Neural progenitor cell (in vitro differentiated cells): ENCODE measurements around the gene CHRNA4. TPM values are rescaled to one million over a fixed set of nuclear protein-coding genes. Genes with fewer than 3 reads are reported as not detected.
A peak's percentile ranks its signal among the peaks of the same experiment; 100 is the strongest.

ENCODE experiments used
- DNase-seq: peaks from one replicate; pipeline ENCODE4 v3.0.0-alpha.2; 2016; ENCODE audit warnings: low spot score
- H2AFZ ChIP-seq: fragments of 200-600 bp; sonication (generic); replicated peaks from 2 replicates; pipeline ENCODE4 v1.6.1; 2016; ENCODE audit warnings: antibody characterized with exemption
- H3F3A ChIP-seq: fragments of 200-600 bp; sonication (generic); 2 replicates; pipeline ENCODE4 v1.6.1; 2016; ENCODE audit warnings: antibody characterized with exemption, low read depth
- H3K27ac ChIP-seq: fragments of 200-600 bp; sonication (generic); 2 replicates; pipeline ENCODE4 v1.5.1; 2016; ENCODE audit warnings: mild to moderate bottlenecking
- H3K27me3 ChIP-seq: fragments of 200-600 bp; sonication (generic); 2 replicates; pipeline ENCODE4 v1.6.1; 2016; ENCODE audit warnings: mild to moderate bottlenecking, moderate library complexity
- H3K36me3 ChIP-seq: fragments of 200-600 bp; sonication (generic); 2 replicates; pipeline ENCODE4 v1.5.1; 2016
- H3K4me1 ChIP-seq: fragments of 200-600 bp; sonication (generic); 2 replicates; pipeline ENCODE4 v1.6.1; 2016; ENCODE audit warnings: mixed run types
- H3K4me2 ChIP-seq: fragments of 200-600 bp; sonication (generic); 2 replicates; pipeline ENCODE4 v1.6.1; 2016
- H3K4me3 ChIP-seq: fragments of 200-600 bp; sonication (generic); 2 replicates; pipeline ENCODE4 v1.5.1; 2016
- H3K79me2 ChIP-seq: fragments of 200-600 bp; sonication (generic); 2 replicates; pipeline ENCODE4 v1.6.1; 2016; ENCODE audit warnings: low read depth
- H3K9ac ChIP-seq: fragments of 200-600 bp; sonication (generic); 2 replicates; pipeline ENCODE4 v1.6.1; 2016
- H3K9me3 ChIP-seq: fragments of 200-600 bp; sonication (generic); 2 replicates; pipeline ENCODE4 v1.5.1; 2016; ENCODE audit warnings: low read depth
- H4K20me1 ChIP-seq: fragments of 200-600 bp; sonication (generic); 2 replicates; pipeline ENCODE4 v1.6.1; 2016; ENCODE audit warnings: low read depth
- H3K27ac Mint-ChIP-seq: 3 replicates; pipeline ENCODE4 v1.8.0; 2021; ENCODE audit warnings: mixed read lengths
- H3K27me3 Mint-ChIP-seq: 2 replicates; pipeline ENCODE4 v1.8.0; 2022; ENCODE audit warnings: low read depth, mild to moderate bottlenecking, inconsistent platforms, moderate library complexity, mixed read lengths; ENCODE audit not compliant: insufficient read depth
- H3K36me3 Mint-ChIP-seq: 3 replicates; pipeline ENCODE4 v1.8.0; 2021; ENCODE audit warnings: mixed read lengths
- H3K4me1 Mint-ChIP-seq: 3 replicates; pipeline ENCODE4 v1.8.0; 2021; ENCODE audit warnings: mixed read lengths
- H3K4me3 Mint-ChIP-seq: 3 replicates; pipeline ENCODE4 v1.8.0; 2021; ENCODE audit warnings: mild to moderate bottlenecking, moderate library complexity, mixed read lengths
- H3K9me3 Mint-ChIP-seq: 3 replicates; pipeline ENCODE4 v1.8.0; 2020; ENCODE audit warnings: mixed read lengths
- CTCF ChIP-seq: fragments of 200-600 bp; sonication (generic); IDR thresholded peaks from 2 replicates; pipeline ENCODE4 v1.5.1; 2017; ENCODE audit warnings: antibody characterized with exemption, mild to moderate bottlenecking
- EZH2 ChIP-seq: fragments of 200-600 bp; sonication (generic); IDR thresholded peaks from 2 replicates; pipeline ENCODE4 v1.6.1; 2017; ENCODE audit warnings: antibody characterized with exemption, mild to moderate bottlenecking, moderate library complexity
- EZH2phosphoT487 ChIP-seq: fragments of 200-600 bp; sonication (generic); IDR thresholded peaks from 2 replicates; pipeline ENCODE4 v1.6.1; 2017; ENCODE audit warnings: antibody characterized with exemption
- total RNA-seq: library from RNA; depleted of rRNA; stranded (reverse); fragments of >200 nt; gene quantifications from 2 replicates; pipeline ENCODE4 v1.2.3, GENCODE V29; 2015; ENCODE audit warnings: low replicate concordance

The CHRNA4 gene
- total RNA-seq, 1 donor from 2014 or later: not detected

GRCh38 chr20:63295018-63295417, 66.1 kb downstream of the CHRNA4 start:
- Histone ChIP-seq H4K20me1 (peaks cover 6% of the 10 kb centered on the region), H2AFZ (no peak overlapping the region), H3K27me3 (peaks cover 20% of the 10 kb centered on the region), H3K9ac (no peak overlapping the region), H3K4me3 (no peak overlapping the region), H3K79me2 (no peaks in the 10 kb centered on the region), H3K4me1 (peaks cover 23% of the 10 kb centered on the region), H3K4me2 (no peak overlapping the region), H3K9me3 (no peaks in the 10 kb centered on the region), H3K27ac (no peak overlapping the region), H3F3A (peaks cover 4% of the 10 kb centered on the region), H3K36me3 (no peaks in the 10 kb centered on the region)
- DNase-seq: no peak
- peaks cover 13% of the 10 kb centered on the region for H3K4me1 Mint-ChIP-seq
- H3K27me3 Mint-ChIP-seq: peaks cover 8% of the 10 kb centered on the region
- H3K36me3 Mint-ChIP-seq: no peaks in the 10 kb centered on the region
- H3K27ac Mint-ChIP-seq: peak overlapping the region; percentile 90
- no peak overlapping the region for H3K4me3 Mint-ChIP-seq
- TF ChIP-seq EZH2 (no peak), CTCF (no peak), EZH2phosphoT487 (no peak)
- H3K9me3 Mint-ChIP-seq: no peaks in the 10 kb centered on the region

- DNase-seq: no peak
- Mint-ChIP-seq H3K36me3 (no peaks in the 10 kb centered on the region), H3K4me3 (no peak overlapping the region), H3K4me1 (peaks cover 13% of the 10 kb centered on the region), H3K9me3 (no peaks in the 10 kb centered on the region), H3K27me3 (peaks cover 8% of the 10 kb centered on the region), H3K27ac (no peak overlapping the region)
- H3K36me3 ChIP-seq: no peaks in the 10 kb centered on the region
- no peak overlapping the region for H2AFZ ChIP-seq
- peaks cover 4% of the 10 kb centered on the region for H3F3A ChIP-seq
- H3K4me2 ChIP-seq: no peak overlapping the region
- H3K4me3 ChIP-seq: no peak overlapping the region
- TF ChIP-seq EZH2 (no peak), EZH2phosphoT487 (no peak), CTCF (no peak)
- no peaks in the 10 kb centered on the region for H3K9me3 ChIP-seq
- peaks cover 15% of the 10 kb centered on the region for H3K27me3 ChIP-seq
- peaks cover 23% of the 10 kb centered on the region for H3K4me1 ChIP-seq
- H3K79me2 ChIP-seq: no peaks in the 10 kb centered on the region
- peaks cover 6% of the 10 kb centered on the region for H4K20me1 ChIP-seq
- no peak overlapping the region for H3K9ac ChIP-seq
- H3K27ac ChIP-seq: no peak overlapping the region
Observed at GRCh38 chr20:63294536-63294900, 66.6 kb downstream of the CHRNA4 start.

- Histone ChIP-seq H4K20me1 (peaks cover 6% of the 10 kb centered on the region), H3K36me3 (no peaks in the 10 kb centered on the region), H3K4me3 (no peak overlapping the region), H3K79me2 (no peaks in the 10 kb centered on the region), H3K4me1 (peaks cover 23% of the 10 kb centered on the region), H3K4me2 (no peak overlapping the region), H3K9ac (no peak overlapping the region), H2AFZ (no peak overlapping the region), H3K9me3 (no peaks in the 10 kb centered on the region), H3F3A (peaks cover 4% of the 10 kb centered on the region), H3K27ac (no peak overlapping the region), H3K27me3 (peaks cover 15% of the 10 kb centered on the region)
- peak; percentile 18 for DNase-seq
- no peak for TF ChIP-seq EZH2phosphoT487
- TF ChIP-seq CTCF: no peak
- TF ChIP-seq EZH2: no peak
- Mint-ChIP-seq H3K4me3 (no peak overlapping the region), H3K4me1 (peaks cover 13% of the 10 kb centered on the region), H3K9me3 (no peaks in the 10 kb centered on the region), H3K27ac (no peak overlapping the region), H3K36me3 (no peaks in the 10 kb centered on the region), H3K27me3 (peaks cover 6% of the 10 kb centered on the region)
Observed at GRCh38 chr20:63293871-63294535, 67.1 kb downstream of the CHRNA4 start.
